Measurements from ENCODE around the gene TAF13. TPM values are rescaled to one million over a fixed set of nuclear protein-coding genes. Genes with fewer than 3 reads are reported as not detected.

The TAF13 gene
- total and polyA plus RNA-seq, 2 of the 4 experiments (the other 2 are of a cell fraction), result 13.1 to 42.5 TPM

GRCh38 chr1:109046671-109047070 is 29.1 kb downstream of the TAF13 start:
- no peak overlapping the region for H2BK20ac ChIP-seq (ENCODE audit: low read depth, low read length)
- BruUV-seq (replicated peaks), result no TSS peak
- no peaks in the 10 kb centered on the region for H3K79me1 ChIP-seq (ENCODE audit: low read depth in 1 of 2, low read length in 2 of 2)
- H3K9ac ChIP-seq (ENCODE audit: low read depth, low read length), result no peak overlapping the region
- H2BK120ac ChIP-seq (ENCODE audit: low read depth, low read length), result no peak overlapping the region
- ATAC-seq (ENCODE audit: low read depth), result no peak
- TF ChIP-seq RFX5 (IDR thresholded peaks at IDR 0.05; ENCODE audit: low read depth, low read length), result no peak
- H3K9me3 ChIP-seq (ENCODE audit: control insufficient read depth, insufficient read depth, low read length), result no peaks in the 10 kb centered on the region
- H3K14ac ChIP-seq (replicated peaks; ENCODE audit: low read depth, low read length), result no peak overlapping the region
- H3K4me1 ChIP-seq (ENCODE audit: control insufficient read depth, insufficient read depth, low read length), result no peaks in the 10 kb centered on the region
- H3K27ac ChIP-seq (ENCODE audit: insufficient read depth, low read length), result no peak overlapping the region
- no peak overlapping the region for H2BK15ac ChIP-seq (ENCODE audit: low read depth, low read length)
- WGBS, 2 experiments (ENCODE audit: extremely low coverage in 2 of 2, insufficient read length in 1 of 2), result 48% methylated on average over 2 of the region's 4 CpGs; no CpG with 5 or more reads in 1 of the 2 experiments
- no peak overlapping the region for H2AFZ ChIP-seq (replicated peaks; ENCODE audit: low read length, poor library complexity)
- no peak overlapping the region for H3K4ac ChIP-seq (ENCODE audit: low read depth, low read length)
- no peak overlapping the region for H3K18ac ChIP-seq (ENCODE audit: low read depth, low read length)
- intact Hi-C loops (cut with micrococcal nuclease), result no loop called here
- no peak overlapping the region for H3K56ac ChIP-seq (ENCODE audit: extremely low read depth, insufficient read depth, low read length)
- H3K4me2 ChIP-seq (ENCODE audit: low read depth, low read length), result no peak overlapping the region
- H3K4me3 ChIP-seq (ENCODE audit: insufficient read depth, low read depth, low read length), result no peak overlapping the region
- H3K9me1 ChIP-seq (ENCODE audit: insufficient read depth, low read length), result peaks cover 3% of the 10 kb centered on the region; the same call in 1 of the 2 replicates
- CTCF ChIA-PET, result no interaction called here
- H4K20me1 ChIP-seq (ENCODE audit: insufficient read depth, low read length), result no peaks in the 10 kb centered on the region
- H4K5ac ChIP-seq (ENCODE audit: low read depth, low read length), result no peak overlapping the region
- H2AK5ac ChIP-seq (ENCODE audit: low read depth, low read length), result no peak overlapping the region
- no peak overlapping the region for H2AK9ac ChIP-seq (replicated peaks; ENCODE audit: low read depth, low read length, poor library complexity)
- dilution Hi-C loops (cut with HindIII; ENCODE audit: low sequenced_read_pairs, unreplicated experiment), result no loop called here
- in situ Hi-C loops (cut with MboI; ENCODE audit: low sequenced_read_pairs), result no loop called here
- H4K91ac ChIP-seq (ENCODE audit: insufficient read depth, low read depth, low read length), result no peak overlapping the region
- no peak overlapping the region for H3K23ac ChIP-seq (ENCODE audit: low read depth, low read length)
- H2BK5ac ChIP-seq (ENCODE audit: low read depth, low read length, poor library complexity, severe bottlenecking), result no peak overlapping the region
- POLR2A ChIA-PET (ENCODE audit: unreplicated experiment), result no interaction called here
- H3K27me3 ChIP-seq (ENCODE audit: control insufficient read depth, insufficient read depth, low read length), result no peaks in the 10 kb centered on the region
- H4K8ac ChIP-seq (ENCODE audit: low read depth in 2 of 2, low read length in 2 of 2), result no peak overlapping the region
- no peak for DNase-seq
- no peaks in the 10 kb centered on the region for H3K36me3 ChIP-seq (ENCODE audit: control insufficient read depth, insufficient read depth, low read length)

Data from IMR-90 (cell line).